ENCODE measurements around the gene TSSK2. TPM values are rescaled to one million over a fixed set of nuclear protein-coding genes. Genes with fewer than 3 reads are reported as not detected.

Gene TSSK2
- total and polyA plus RNA-seq, 2 donors from 2014 or later, result not detected

DNA sequence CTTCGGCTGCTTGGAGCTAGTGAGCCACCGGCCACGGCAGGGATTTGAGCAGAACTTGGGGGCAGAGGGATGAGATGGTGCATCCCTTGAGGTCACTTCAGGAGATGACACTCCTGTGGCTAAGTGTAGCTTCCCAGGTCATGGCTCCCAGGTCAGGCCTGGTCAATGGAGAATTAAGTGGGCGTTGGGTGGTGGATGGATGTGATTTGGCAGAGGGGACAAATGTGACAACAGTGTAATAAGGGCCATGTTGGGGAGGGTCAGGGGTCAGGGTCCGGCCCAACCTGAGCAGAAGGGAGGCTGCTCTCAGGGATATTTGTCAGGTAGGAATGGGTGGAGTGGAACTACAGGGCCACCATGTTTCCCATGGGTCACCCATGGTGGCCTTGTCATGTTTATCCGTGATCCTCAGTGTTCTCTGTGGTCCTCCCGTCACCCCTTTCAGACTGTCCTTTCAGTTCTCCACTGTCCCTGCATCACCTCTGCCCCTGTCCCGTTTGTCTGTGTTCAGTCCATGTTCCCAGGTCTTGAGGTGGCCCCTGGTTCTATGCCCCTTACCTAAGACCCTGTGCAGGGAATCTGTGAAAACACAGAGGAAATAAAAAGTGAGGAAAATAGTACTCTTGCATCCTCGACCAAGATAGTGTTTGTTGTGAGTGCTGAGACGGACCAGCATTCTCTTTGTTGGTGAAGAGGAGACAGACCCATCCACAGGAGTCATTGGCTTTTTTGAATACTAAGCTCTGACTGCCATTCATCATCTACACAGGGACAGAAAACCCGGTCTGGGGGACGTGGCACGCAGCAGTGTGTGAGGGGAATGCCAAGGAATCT is 41.3 kb downstream of the TSSK2 start:
- no peak overlapping the region for H3K27ac ChIP-seq (ENCODE audit: low read depth in 2 of 2, low read length in 2 of 2)
- TF ChIP-seq, protein P1, sequence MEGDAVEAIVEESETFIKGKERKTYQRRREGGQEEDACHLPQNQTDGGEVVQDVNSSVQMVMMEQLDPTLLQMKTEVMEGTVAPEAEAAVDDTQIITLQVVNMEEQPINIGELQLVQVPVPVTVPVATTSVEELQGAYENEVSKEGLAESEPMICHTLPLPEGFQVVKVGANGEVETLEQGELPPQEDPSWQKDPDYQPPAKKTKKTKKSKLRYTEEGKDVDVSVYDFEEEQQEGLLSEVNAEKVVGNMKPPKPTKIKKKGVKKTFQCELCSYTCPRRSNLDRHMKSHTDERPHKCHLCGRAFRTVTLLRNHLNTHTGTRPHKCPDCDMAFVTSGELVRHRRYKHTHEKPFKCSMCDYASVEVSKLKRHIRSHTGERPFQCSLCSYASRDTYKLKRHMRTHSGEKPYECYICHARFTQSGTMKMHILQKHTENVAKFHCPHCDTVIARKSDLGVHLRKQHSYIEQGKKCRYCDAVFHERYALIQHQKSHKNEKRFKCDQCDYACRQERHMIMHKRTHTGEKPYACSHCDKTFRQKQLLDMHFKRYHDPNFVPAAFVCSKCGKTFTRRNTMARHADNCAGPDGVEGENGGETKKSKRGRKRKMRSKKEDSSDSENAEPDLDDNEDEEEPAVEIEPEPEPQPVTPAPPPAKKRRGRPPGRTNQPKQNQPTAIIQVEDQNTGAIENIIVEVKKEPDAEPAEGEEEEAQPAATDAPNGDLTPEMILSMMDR (IDR thresholded peaks at IDR 0.05; ENCODE audit: borderline replicate concordance, extremely low read depth, insufficient read depth), result no peak
- FAIRE-seq, result no peak
- H3K36me3 ChIP-seq (ENCODE audit: control insufficient read depth in 2 of 3, insufficient read depth in 3 of 3, low read length in 3 of 3), result no peaks in the 10 kb centered on the region
- peak overlapping the region; percentile 68 to 90 (median 72) for H3K4me3 ChIP-seq (ENCODE audit: low read length in 3 of 3)
- peaks cover 16% of the 10 kb centered on the region for H3K27me3 ChIP-seq (ENCODE audit: control insufficient read depth, insufficient read depth, low read length)
- H3K4me1 ChIP-seq (ENCODE audit: control insufficient read depth in 2 of 3, insufficient read depth in 2 of 3, low read depth in 1 of 3, low read length in 3 of 3), result peaks cover 0 to 59% (median 22%) of the 10 kb centered on the region in 3 donors
- intact Hi-C loops (cut with DNase I), result no loop called here
- H3K9me3 ChIP-seq (ENCODE audit: control insufficient read depth in 2 of 3, insufficient read depth in 1 of 3, low read length in 3 of 3), result no peaks in the 10 kb centered on the region
- DNase-seq, result no peak
- H3K9ac ChIP-seq (ENCODE audit: low read length in 3 of 3), result peak overlapping the region; percentile 58 to 95 (median 81)

DNA sequence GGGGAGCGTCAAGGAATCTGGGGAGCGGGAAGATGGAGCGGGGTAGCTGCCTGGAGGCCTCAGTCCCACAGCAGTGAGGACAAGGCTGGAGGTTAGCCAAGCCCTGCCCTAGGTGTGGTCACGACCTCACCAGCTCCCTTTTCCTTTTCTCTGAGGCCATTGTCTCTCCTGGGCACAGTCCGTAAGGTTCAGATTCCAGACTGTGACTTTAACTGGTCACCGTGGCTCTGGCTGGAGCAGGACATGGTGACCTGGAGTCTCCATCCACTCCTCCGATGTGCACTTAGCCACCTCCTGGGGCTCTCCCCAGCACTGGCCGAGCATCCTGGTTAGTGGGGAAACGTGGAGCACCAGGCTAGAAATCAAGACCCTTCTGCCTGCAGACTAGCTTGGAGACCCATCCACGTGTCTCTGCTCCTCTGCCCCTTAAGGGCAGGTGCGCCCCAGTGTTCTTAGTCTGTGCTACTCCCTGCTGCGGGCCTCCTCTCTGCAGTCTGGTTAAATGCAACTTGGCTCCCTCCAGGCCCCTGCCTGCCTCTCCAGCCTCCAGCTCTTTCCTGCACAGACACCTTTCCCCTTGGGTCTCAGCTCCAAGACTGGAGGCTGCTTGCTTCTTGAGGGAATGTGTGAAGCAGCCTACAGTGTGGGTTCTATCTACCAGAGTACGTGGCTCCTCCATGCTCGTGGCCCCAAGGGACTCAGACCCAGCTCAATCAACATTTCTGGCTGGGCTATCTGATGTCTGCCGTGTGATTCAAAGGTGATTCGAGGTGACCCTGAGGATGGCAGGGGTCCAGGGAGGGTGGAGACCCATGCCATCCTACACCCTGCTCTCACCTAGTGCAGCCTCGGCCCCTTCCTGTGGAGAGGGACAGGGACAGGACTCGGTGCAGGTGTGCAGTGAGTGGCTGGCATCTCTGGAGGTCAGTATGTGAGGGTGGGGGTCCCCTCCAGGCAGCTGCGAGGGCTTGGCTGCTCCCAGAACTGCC is 42.2 kb downstream of the TSSK2 start:
- TF ChIP-seq, protein P1 (IDR thresholded peaks at IDR 0.05; ENCODE audit: borderline replicate concordance, extremely low read depth, insufficient read depth), result no peak
- FAIRE-seq (no peak), DNase-seq (no peak)
- intact Hi-C loops (cut with DNase I), result no loop called here
- Histone ChIP-seq H3K27ac (ENCODE audit: low read depth in 2 of 2, low read length in 2 of 2) (no peak overlapping the region), H3K9me3 (ENCODE audit: control insufficient read depth in 2 of 3, insufficient read depth in 1 of 3, low read length in 3 of 3) (no peaks in the 10 kb centered on the region), H3K36me3 (ENCODE audit: control insufficient read depth in 2 of 3, insufficient read depth in 3 of 3, low read length in 3 of 3) (no peaks in the 10 kb centered on the region), H3K4me3 (ENCODE audit: low read length in 3 of 3) (peak overlapping the region in 1 of 3 donors; percentile 90), H3K27me3 (ENCODE audit: control insufficient read depth, insufficient read depth, low read length) (peaks cover 15% of the 10 kb centered on the region), H3K4me1 (ENCODE audit: control insufficient read depth in 2 of 3, insufficient read depth in 2 of 3, low read depth in 1 of 3, low read length in 3 of 3) (peaks cover 0 to 62% (median 22%) of the 10 kb centered on the region in 3 donors), H3K9ac (ENCODE audit: low read length in 3 of 3) (no peak overlapping the region)

DNA sequence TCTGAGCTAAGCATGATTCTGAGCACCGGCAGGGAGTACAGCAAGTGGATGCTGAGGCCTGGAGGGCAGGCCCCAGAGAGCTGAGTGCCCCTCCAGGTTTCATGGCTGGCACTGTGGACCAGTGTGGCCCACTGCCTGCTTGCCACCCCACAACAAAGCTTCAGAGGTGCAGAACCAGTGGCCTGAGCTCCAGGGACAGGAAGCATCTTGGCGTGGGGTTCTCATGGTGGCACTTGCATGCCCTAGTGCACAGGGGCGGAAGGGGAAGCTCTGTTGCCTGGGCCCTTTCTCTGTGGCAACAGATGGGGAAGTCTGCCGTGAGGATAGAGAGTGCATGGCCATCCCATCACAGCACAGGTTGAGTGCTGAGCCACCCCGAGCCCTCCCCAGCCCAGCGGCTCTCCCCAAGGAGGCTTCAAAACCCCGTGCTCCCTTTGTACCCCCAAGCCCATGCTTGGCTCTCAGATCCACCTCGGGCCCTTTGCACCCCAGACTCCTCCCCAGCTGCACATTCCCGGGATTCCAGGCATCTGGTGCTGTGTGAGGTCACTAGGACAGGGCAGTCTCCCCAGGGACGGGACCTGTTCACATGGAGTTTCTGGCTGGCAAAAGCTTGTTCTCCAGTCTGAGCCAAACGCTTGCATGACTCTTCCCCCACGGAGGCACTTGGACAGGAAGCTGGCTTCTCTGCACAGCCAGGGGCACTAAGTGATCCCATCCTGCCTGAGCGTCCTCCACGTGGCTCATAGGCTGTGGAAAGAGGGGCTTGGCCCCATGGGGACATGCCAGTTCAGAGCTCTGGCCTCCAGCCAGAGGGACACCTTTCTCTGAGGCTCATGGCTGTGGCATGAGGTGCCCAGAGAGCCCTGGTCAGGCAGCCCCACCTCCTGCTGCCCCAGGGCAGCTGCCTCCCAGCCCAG is 43.3 kb downstream of the TSSK2 start:
- no peaks in the 10 kb centered on the region for H3K9me3 ChIP-seq (ENCODE audit: control insufficient read depth in 2 of 3, insufficient read depth in 1 of 3, low read length in 3 of 3)
- intact Hi-C loops (cut with DNase I), result no loop called here
- H3K9ac ChIP-seq (ENCODE audit: low read length in 3 of 3), result no peak overlapping the region
- H3K4me3 ChIP-seq (ENCODE audit: low read length in 3 of 3), result no peak overlapping the region
- FAIRE-seq (no peak), DNase-seq (peak in 2 of 5 donors; percentile 54 to 83)
- TF ChIP-seq, protein P1 (IDR thresholded peaks at IDR 0.05; ENCODE audit: borderline replicate concordance, extremely low read depth, insufficient read depth), result no peak
- H3K36me3 ChIP-seq (ENCODE audit: control insufficient read depth in 2 of 3, insufficient read depth in 3 of 3, low read length in 3 of 3), result no peaks in the 10 kb centered on the region
- no peak overlapping the region for H3K27ac ChIP-seq (ENCODE audit: low read depth in 2 of 2, low read length in 2 of 2)
- H3K4me1 ChIP-seq (ENCODE audit: control insufficient read depth in 2 of 3, insufficient read depth in 2 of 3, low read depth in 1 of 3, low read length in 3 of 3), result peaks cover 0 to 62% (median 22%) of the 10 kb centered on the region in 3 donors
- H3K27me3 ChIP-seq (ENCODE audit: control insufficient read depth, insufficient read depth, low read length), result peaks cover 8% of the 10 kb centered on the region

Measured in kidney (tissue), 14 donors.